ENCODE measurements around the gene FZD7.

Gene FZD7

DNA sequence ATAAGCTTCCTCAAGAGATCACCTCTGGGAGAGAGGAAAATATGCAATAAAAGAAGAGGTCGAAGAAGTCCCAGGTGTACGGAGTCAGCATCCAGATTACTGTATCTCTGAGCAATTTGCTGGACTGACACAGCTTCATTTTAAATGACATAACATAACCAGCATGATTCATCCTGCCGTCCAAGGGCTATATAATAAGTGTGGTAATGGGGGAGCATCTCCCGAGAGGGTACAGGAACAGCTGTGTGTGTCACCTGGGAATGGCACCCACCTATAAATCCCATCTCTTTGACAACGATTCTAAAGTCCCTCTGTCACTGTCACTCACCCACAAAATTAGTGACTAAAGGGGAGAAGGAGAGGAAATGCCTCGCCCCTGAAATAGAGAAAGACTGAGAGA is 19.3 kb upstream of the FZD7 start:
- no peak for DNase-seq (ENCODE audit: low read depth in 2 of 2)

DNA sequence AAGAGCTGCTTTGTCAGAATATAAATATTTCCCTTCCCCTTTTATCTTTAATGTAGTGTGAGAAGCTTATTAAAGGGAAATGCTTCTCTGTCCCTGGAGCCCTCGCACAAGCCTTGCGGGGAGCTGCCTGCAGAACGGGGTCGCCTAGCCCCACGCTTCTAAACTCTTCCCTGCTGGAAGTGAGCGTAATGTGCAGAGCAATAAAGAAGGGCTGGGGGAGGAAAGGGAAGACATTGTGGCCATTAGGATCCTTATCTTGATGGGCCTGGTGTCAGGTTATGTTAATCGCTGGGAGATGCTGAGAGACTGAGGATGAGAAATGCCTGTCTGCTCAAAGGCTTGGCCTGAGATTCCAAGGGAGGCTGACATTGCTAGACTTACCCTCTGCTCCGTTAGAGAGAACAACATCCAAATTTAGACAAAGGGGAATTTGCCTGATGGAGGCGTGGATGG is 18.9 kb upstream of the FZD7 start:
- DNase-seq (ENCODE audit: low read depth in 2 of 2): no peak

GRCh38 chr2:202015471-202015870 is 18.2 kb upstream of the FZD7 start:
- DNase-seq (ENCODE audit: low read depth in 2 of 2): no peak

GRCh38 chr2:202016579-202017227 is 17.0 kb upstream of the FZD7 start:
- no peak for DNase-seq (ENCODE audit: low read depth in 2 of 2)

GRCh38 chr2:202017940-202018339 is 15.7 kb upstream of the FZD7 start:
- DNase-seq (ENCODE audit: low read depth in 2 of 2): no peak

- no peak for DNase-seq (ENCODE audit: low read depth in 2 of 2)
These were observed 14.7 kb upstream of the FZD7 start for GRCh38 chr2:202018950-202019349.

- no peak for DNase-seq (ENCODE audit: low read depth in 2 of 2)
These were observed 13.8 kb upstream of the FZD7 start for GRCh38 chr2:202019689-202020450.

- DNase-seq (ENCODE audit: low read depth in 2 of 2): no peak
These were observed 10.9 kb upstream of the FZD7 start for GRCh38 chr2:202022755-202023154.

DNA sequence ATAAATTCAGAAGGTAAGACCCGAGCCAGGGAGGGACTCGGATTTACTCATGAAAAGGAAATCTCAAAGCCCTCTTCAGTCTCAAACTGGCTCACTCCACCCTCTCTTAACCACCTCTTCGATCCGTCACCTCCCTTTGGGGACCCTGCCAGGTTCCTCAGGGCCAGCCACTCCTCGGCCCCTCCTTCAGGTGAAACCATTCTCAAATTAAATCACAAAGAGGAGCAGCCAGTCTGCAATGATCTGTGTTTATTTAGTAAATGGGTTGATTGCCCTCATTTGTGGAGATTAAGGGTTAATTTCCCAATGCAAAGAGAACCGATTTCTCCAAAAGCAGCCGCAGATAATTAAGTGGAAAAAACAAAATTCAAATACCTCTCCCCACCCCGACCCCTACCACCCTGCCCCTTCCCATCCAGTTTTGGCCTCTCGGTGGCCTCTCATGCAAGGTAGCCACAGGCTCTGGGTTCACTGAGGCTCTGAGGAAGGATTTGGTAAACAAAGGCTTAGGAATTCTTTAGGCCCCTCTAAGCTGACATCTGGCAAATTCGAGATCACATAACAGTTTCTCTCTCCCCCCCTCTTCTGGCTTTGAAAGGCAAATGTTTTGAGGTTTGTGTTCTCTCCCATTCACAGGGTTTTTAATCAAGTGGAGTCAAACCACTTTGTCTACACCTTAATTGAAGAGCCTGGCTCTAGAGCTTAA is 10.3 kb upstream of the FZD7 start:
- DNase-seq (ENCODE audit: low read depth in 2 of 2): no peak

- DNase-seq (ENCODE audit: low read depth in 2 of 2): no peak
These were observed 9.8 kb upstream of the FZD7 start for GRCh38 chr2:202023904-202024266.

DNA sequence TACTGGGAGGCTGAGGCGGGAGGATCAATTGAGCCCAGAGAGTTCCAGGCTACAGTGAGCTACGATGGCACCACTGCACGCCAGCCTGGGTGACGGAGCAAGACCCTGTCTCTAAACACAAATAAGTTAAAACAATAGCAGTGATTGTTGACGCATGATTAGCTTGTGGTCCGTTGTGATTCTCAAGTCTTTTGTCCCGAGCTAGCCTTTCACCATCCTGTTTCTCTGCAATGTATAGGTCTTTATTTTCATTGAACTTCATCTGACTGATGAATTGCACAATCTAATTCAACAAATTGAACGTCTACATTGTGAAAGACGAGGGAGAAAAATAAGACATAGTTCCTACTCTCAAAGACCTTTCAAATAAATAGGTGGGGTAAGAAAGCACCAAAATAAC is 8.8 kb upstream of the FZD7 start:
- no peak for DNase-seq (ENCODE audit: low read depth in 2 of 2)

DNA sequence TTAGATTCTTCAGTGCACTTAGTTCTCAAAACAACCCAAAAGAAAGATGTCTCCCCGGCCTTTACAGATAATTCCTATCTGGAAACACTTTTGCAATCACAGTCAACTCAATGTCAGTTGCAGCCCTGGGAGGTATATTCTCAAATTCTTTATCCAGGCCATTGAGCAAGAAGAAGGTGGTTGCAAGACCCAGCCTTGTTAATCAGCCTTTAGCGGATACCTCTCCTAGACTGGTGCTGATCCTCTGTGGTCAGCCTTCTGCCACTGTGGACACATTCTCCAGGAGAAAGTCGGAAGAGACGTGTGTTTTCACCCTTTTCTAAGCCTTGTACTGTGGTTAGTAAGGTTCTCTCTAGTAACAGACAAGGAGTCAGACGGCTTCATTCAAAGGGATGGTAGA is 7.8 kb upstream of the FZD7 start:
- no peak for DNase-seq (ENCODE audit: low read depth in 2 of 2)

DNA sequence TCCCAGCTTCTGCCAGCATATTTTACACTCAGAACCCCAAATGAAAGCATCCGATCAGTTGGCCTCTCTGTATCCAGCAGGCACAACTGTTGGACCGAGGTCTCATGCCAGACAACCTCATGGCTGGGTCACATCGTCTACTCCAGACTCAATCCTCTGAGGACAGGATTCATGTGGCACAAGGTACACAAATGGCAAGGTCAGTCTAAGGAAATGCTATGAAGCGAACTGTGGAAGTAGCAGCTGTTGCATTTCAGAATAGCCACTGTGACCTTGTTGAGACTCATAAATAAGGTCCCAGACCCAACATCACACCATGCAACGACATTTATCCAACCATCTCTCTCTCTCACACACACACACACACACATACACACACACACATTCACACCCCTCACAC is 7.1 kb upstream of the FZD7 start:
- DNase-seq (ENCODE audit: low read depth in 2 of 2): no peak

GRCh38 chr2:202030691-202031090 is 3.0 kb upstream of the FZD7 start:
- no peak for DNase-seq (ENCODE audit: low read depth in 2 of 2)

- DNase-seq (ENCODE audit: low read depth in 2 of 2): no peak
These were observed 2.3 kb upstream of the FZD7 start for GRCh38 chr2:202031246-202031951.

DNA sequence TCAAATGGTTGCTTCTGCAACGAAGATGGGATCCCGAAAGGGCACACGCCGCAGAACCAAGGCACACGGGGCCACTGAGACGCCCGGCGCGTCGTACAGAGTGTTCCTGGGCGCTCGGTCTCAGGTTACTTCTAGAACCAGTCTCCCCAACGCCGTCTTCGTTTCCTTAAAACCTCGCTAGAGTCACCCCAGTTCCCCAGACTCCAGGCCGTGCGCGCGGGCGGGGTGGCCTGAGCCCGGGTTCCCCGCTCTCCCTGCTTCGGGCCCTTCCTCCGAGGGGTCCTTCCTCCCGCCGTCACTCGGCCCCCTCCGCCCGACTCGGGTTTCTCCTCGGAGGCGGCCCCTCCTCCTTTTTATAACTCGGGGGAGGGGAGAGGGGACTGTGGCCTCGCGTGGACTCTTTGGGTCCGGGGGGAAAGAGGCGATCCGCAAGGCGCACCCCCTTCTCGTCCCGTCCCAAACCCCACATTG is 774 bp upstream of the FZD7 start:
- DNase-seq (ENCODE audit: low read depth in 2 of 2): peak in 1 of 2 donors; percentile 12

- no peak for DNase-seq (ENCODE audit: low read depth in 2 of 2)
These were observed 814 bp downstream of the FZD7 start for GRCh38 chr2:202034249-202035088.

- no peak for DNase-seq (ENCODE audit: low read depth in 2 of 2)
These were observed 1.7 kb downstream of the FZD7 start for GRCh38 chr2:202035089-202035940.

- no peak for DNase-seq (ENCODE audit: low read depth in 2 of 2)
These were observed 2.3 kb downstream of the FZD7 start for GRCh38 chr2:202035941-202036372.

DNA sequence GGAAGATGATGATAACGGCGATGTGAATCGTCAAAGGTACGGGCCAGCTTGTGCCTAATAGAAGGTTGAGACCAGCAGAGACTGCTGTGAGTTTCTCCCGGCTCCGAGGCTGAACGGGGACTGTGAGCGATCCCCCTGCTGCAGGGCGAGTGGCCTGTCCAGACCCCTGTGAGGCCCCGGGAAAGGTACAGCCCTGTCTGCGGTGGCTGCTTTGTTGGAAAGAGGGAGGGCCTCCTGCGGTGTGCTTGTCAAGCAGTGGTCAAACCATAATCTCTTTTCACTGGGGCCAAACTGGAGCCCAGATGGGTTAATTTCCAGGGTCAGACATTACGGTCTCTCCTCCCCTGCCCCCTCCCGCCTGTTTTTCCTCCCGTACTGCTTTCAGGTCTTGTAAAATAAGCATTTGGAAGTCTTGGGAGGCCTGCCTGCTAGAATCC is 3.0 kb downstream of the FZD7 start:
- DNase-seq (ENCODE audit: low read depth in 2 of 2): no peak
